ENCODE measurements around the gene ADA.

DNA sequence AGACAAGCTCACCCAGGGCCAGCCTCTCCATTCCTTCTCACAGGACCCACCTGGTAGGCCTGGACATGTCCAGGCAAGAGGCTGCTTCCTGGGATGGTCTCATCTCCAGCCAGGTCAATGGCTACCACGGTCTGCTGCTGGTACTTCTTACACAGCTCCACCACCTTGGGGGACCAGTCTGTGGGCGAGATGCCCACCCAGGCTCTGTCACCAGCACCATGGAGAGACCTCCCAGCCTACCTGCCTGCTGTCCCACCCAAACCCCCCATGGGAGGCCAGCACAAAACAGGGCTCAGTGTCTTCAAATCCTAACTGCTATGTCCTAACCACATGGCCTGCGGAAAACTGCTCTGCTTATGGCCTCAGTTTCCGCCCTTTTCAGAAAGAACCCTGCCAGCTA lies 27.3 kb downstream of the ADA start:
- TF ChIP-seq, protein P1, sequence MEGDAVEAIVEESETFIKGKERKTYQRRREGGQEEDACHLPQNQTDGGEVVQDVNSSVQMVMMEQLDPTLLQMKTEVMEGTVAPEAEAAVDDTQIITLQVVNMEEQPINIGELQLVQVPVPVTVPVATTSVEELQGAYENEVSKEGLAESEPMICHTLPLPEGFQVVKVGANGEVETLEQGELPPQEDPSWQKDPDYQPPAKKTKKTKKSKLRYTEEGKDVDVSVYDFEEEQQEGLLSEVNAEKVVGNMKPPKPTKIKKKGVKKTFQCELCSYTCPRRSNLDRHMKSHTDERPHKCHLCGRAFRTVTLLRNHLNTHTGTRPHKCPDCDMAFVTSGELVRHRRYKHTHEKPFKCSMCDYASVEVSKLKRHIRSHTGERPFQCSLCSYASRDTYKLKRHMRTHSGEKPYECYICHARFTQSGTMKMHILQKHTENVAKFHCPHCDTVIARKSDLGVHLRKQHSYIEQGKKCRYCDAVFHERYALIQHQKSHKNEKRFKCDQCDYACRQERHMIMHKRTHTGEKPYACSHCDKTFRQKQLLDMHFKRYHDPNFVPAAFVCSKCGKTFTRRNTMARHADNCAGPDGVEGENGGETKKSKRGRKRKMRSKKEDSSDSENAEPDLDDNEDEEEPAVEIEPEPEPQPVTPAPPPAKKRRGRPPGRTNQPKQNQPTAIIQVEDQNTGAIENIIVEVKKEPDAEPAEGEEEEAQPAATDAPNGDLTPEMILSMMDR (IDR thresholded peaks at IDR 0.05), result no peak
- no peak for TF ChIP-seq POLR2AphosphoS5 (IDR thresholded peaks at IDR 0.05)
- no peak for TF ChIP-seq POLR2A (IDR thresholded peaks at IDR 0.05)
